Fibroblast of skin of abdomen (primary cell): Measurements from ENCODE around the gene TMEM176B.

Experiments used
- DNase-seq: peaks from one replicate; pipeline ENCODE4 v3.0.0-alpha.2; 2013

The TMEM176B gene

DNA sequence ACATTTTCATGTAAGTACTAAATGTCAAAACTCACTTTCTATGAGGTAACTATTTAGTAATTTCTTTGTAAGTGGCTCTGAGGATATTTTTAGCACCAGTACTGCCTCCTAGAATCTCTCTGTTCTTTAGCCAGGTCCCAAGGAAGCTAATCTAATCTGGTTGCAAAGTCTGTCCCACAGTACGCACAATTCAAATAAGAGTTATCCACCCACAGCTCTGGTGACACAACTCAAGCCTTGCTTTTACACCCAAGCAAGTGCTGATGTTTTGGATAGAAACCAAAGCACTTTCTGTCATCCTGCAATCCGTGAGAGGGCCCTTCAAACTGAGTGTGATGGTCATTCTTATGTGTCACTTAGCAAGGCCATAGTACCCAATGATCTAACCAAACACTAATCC lies 48.5 kb downstream of the TMEM176B start:
- no peak for DNase-seq

GRCh38 chr7:150748376-150748775 lies 51.8 kb downstream of the TMEM176B start:
- no peak for DNase-seq

DNA sequence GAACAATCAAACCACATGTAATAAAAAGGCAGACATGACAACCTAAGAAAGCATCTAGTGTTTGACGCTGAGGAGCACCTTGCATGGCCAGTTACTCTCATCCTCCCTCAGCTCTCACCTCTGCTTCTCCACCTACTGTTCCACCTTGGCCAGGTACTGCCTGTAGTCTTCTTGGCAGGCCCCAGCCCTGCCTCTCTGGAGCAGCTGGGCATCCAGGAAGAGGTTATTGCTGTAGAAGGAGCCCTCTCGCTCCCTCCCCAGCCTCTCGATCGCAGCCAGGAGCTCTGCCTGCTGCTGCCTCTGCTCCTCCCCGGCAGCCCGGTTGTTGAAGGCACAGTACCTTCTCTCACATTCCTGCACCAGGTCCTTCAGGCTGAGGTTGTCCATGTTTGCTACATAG lies 53.2 kb downstream of the TMEM176B start:
- DNase-seq = no peak

GRCh38 chr7:150745876-150746275 lies 54.3 kb downstream of the TMEM176B start:
- DNase-seq = no peak

DNA sequence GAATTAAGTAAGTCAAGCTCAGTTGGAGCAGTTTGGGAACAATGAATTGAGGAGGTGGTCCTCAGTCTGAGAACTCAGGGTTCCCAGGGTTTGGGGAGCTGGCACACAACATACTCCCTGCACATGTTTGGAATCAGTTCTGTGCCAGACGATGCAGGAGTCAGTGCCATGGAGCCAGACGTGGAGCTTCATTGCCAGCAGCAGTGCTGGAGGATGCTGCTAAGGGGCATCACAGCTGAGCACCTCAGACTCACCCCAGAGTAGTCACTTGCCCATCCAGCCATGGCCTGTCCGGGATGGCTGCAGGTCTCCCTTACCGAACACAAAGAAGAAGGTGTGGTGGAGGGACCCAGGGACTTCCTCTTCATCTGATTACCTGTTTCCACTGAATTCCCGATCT lies 55.1 kb downstream of the TMEM176B start:
- DNase-seq = no peak

DNA sequence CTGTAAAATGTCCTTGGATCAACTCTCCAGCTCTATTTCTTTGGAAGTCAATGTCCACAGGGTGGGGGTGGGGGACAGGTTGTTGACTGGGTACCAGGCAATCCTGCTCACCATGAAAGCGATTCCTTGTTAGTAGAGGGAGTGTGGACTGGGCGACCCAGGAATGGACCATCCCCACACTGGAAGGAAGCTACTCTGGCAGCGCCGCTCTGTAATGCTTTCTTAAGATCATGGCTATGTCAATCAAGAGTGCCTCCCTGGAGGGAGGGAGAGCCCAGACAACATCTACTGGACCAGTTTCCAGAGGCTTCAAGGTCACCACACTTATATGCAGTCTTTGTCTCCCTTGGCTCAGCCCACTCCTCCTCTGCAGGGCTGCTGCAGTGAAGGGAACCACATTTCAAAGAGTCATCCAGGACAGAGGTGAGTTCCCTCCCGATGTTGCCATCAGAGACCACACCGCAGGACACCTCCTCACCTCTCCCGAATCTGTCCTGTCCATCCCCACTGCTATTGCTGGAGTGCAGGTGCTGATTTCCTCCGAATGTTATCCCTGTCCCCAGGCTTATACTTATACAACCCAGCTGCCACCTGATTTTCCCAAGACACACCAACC lies 56.0 kb downstream of the TMEM176B start:
- DNase-seq = no peak

- no peak for DNase-seq
Measured at GRCh38 chr7:150742286-150742968, 57.7 kb downstream of the TMEM176B start.
